ENCODE measurements around the gene SLC25A17.
"Not testable (repeated sequence)": the region's sequence is repeated elsewhere in the genome, so short reads cannot be mapped to it uniquely, and the experiment has no call there.

Gene SLC25A17

DNA sequence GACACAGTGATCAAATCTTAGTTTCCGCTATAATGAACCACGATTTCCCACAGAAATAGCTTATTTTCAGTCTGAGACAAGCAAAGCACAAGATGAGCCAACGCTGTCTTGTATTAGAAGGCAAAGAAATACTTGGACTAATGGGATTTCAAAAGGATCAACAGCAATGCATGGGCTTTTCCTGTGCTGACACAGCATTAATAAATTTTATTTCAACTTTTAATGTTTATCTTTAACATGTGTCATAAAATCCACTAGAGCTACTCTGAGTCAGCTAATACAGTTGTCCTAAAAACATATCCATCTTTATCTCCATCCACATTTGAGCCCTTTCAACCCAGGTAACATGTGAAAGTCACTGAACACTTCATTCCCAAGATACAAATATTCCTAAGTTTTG is 15.5 kb upstream of the SLC25A17 start:
- H3K36me3 ChIP-seq (ENCODE audit: insufficient read depth, low read length): peaks cover 91% of the 10 kb centered on the region
- TF ChIP-seq, protein P1, sequence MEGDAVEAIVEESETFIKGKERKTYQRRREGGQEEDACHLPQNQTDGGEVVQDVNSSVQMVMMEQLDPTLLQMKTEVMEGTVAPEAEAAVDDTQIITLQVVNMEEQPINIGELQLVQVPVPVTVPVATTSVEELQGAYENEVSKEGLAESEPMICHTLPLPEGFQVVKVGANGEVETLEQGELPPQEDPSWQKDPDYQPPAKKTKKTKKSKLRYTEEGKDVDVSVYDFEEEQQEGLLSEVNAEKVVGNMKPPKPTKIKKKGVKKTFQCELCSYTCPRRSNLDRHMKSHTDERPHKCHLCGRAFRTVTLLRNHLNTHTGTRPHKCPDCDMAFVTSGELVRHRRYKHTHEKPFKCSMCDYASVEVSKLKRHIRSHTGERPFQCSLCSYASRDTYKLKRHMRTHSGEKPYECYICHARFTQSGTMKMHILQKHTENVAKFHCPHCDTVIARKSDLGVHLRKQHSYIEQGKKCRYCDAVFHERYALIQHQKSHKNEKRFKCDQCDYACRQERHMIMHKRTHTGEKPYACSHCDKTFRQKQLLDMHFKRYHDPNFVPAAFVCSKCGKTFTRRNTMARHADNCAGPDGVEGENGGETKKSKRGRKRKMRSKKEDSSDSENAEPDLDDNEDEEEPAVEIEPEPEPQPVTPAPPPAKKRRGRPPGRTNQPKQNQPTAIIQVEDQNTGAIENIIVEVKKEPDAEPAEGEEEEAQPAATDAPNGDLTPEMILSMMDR (IDR thresholded peaks at IDR 0.05; ENCODE audit: borderline replicate concordance, extremely low read depth, low read length, poor library complexity, severe bottlenecking): no peak
- TF ChIP-seq EZH2 (IDR thresholded peaks at IDR 0.05; ENCODE audit: borderline replicate concordance, low read depth, low read length, severe bottlenecking): no peak
- no peak overlapping the region for H3K4me2 ChIP-seq (ENCODE audit: insufficient read depth, low read length)
- H2AFZ ChIP-seq (ENCODE audit: low read depth, low read length): no peak overlapping the region
- ATAC-seq (ENCODE audit: insufficient read depth, low read depth) (no peak), DNase-seq (no peak)
- H3K9me3 ChIP-seq (ENCODE audit: insufficient read depth, low read length, severe bottlenecking): no peaks in the 10 kb centered on the region
- no peak overlapping the region for H3K27ac ChIP-seq (ENCODE audit: low read length)
- H3K79me2 ChIP-seq (ENCODE audit: insufficient read depth, low read length): peaks cover 47% of the 10 kb centered on the region
- no peaks in the 10 kb centered on the region for H3K27me3 ChIP-seq (ENCODE audit: insufficient read depth, low read length, poor library complexity)
- no peaks in the 10 kb centered on the region for H3K4me1 ChIP-seq (ENCODE audit: insufficient read depth, low read length)
- peaks cover 7% of the 10 kb centered on the region for H4K20me1 ChIP-seq (ENCODE audit: insufficient read depth, low read length)
- no peak overlapping the region for H3K9ac ChIP-seq (ENCODE audit: low read depth, low read length)
- H3K4me3 ChIP-seq (ENCODE audit: low read depth in 1 of 2, low read length in 2 of 2): no peak overlapping the region

DNA sequence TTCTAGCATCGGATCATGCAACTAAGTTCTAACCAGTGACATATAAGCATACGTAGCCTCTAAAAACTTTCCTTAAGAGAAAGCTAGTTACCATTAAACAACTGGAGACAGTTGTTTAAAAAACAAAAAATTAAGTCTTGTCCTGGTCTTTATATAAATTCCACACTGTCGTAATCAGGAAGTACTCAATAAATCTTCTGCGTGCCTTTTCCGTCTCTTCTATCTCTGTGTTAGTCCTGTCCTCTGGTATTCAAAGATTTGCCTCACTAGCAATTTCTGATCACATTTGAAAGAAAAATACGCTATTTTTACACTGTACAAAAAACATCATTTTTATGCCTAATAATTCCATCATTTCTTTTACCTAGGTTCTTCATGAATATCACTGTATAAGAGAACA is 10.0 kb upstream of the SLC25A17 start:
- Histone ChIP-seq H3K27me3 (ENCODE audit: insufficient read depth, low read length, poor library complexity) (no peaks in the 10 kb centered on the region), H2AFZ (ENCODE audit: low read depth, low read length) (no peak overlapping the region), H3K9me3 (ENCODE audit: insufficient read depth, low read length, severe bottlenecking) (no peaks in the 10 kb centered on the region), H3K27ac (ENCODE audit: low read length) (no peak overlapping the region), H3K9ac (ENCODE audit: low read depth, low read length) (no peak overlapping the region), H3K4me2 (ENCODE audit: insufficient read depth, low read length) (no peak overlapping the region), H4K20me1 (ENCODE audit: insufficient read depth, low read length) (no peaks in the 10 kb centered on the region; the same call in 1 of the 2 replicates), H3K4me3 (ENCODE audit: low read depth in 1 of 2, low read length in 2 of 2) (no peak overlapping the region), H3K36me3 (ENCODE audit: insufficient read depth, low read length) (peaks cover 88% of the 10 kb centered on the region), H3K79me2 (ENCODE audit: insufficient read depth, low read length) (peaks cover 4% of the 10 kb centered on the region; the same call in 1 of the 2 replicates), H3K4me1 (ENCODE audit: insufficient read depth, low read length) (no peaks in the 10 kb centered on the region)
- no peak for ATAC-seq (ENCODE audit: insufficient read depth, low read depth)
- TF ChIP-seq EZH2 (IDR thresholded peaks at IDR 0.05; ENCODE audit: borderline replicate concordance, low read depth, low read length, severe bottlenecking): no peak
- TF ChIP-seq, protein P1 (IDR thresholded peaks at IDR 0.05; ENCODE audit: borderline replicate concordance, extremely low read depth, low read length, poor library complexity, severe bottlenecking): no peak
- no peak for DNase-seq

DNA sequence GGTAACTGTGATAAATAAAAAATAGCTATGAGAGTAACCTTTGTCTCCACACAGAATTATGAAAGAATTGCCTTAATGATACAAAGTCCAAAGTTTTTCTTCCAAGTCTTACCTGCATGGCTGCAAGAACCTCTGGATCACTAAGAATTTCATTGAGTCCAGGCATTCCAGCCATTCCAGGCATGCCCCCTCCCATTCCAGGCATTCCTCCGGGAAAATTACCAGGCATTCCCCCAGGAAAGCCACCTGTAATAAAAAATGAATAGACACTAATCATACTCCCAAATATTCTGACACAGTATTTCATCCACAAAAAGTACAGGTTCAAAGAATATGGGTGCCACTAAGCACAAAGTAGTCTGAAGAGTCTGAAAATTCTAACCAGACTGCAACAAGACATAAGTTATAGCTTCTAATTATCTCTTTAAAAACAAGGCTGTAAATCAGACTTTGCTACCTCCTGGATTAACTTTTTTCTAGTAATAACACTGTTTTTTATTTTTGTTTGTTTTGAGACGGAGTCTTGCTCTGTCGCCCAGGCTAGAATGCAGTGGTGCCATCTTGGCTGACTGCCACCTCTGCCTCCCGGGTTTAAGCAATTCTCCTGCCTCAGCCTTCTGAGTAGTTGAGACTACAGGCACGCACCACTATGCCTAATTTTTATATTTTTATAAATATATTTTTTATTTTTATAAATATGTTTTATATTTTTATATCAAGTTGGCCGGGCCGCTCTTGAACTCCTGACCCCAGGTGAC is 8.0 kb upstream of the SLC25A17 start:
- TF ChIP-seq, protein P1 (IDR thresholded peaks at IDR 0.05; ENCODE audit: borderline replicate concordance, extremely low read depth, low read length, poor library complexity, severe bottlenecking): no peak
- TF ChIP-seq EZH2 (IDR thresholded peaks at IDR 0.05; ENCODE audit: borderline replicate concordance, low read depth, low read length, severe bottlenecking): no peak
- Histone ChIP-seq H3K79me2 (ENCODE audit: insufficient read depth, low read length) (no peaks in the 10 kb centered on the region), H3K4me3 (ENCODE audit: low read depth in 1 of 2, low read length in 2 of 2) (no peak overlapping the region), H4K20me1 (ENCODE audit: insufficient read depth, low read length) (no peaks in the 10 kb centered on the region), H3K27ac (ENCODE audit: low read length) (no peak overlapping the region), H3K27me3 (ENCODE audit: insufficient read depth, low read length, poor library complexity) (no peaks in the 10 kb centered on the region), H3K9ac (ENCODE audit: low read depth, low read length) (no peak overlapping the region), H3K4me2 (ENCODE audit: insufficient read depth, low read length) (no peak overlapping the region), H3K9me3 (ENCODE audit: insufficient read depth, low read length, severe bottlenecking) (no peaks in the 10 kb centered on the region), H2AFZ (ENCODE audit: low read depth, low read length) (no peak overlapping the region), H3K4me1 (ENCODE audit: insufficient read depth, low read length) (no peaks in the 10 kb centered on the region), H3K36me3 (ENCODE audit: insufficient read depth, low read length) (peaks cover 85% of the 10 kb centered on the region)
- DNase-seq (no peak), ATAC-seq (ENCODE audit: insufficient read depth, low read depth) (no peak)

DNA sequence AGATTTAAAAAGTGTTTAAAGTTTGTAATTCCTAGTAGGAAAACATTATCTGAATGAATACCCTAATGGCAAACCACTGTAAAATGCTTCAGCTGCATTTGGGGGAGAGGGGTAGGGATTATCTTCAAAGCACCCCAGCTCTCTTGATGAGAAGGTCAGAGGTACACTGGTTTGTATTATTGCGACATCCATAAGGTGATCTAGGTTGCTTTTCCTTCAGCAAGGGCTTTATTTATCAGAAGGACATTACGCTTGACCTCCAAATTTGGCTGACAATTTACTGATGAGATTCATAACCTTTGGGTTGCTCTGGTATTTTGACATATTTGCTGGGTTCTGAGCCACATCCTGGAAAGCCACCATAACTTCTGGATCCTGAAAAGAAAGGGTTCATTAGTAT is 7.1 kb upstream of the SLC25A17 start:
- H3K9ac ChIP-seq (ENCODE audit: low read depth, low read length); H3K27me3 ChIP-seq (ENCODE audit: insufficient read depth, low read length, poor library complexity); H3K4me3 ChIP-seq (ENCODE audit: low read depth in 1 of 2, low read length in 2 of 2); ATAC-seq (ENCODE audit: insufficient read depth, low read depth); H3K79me2 ChIP-seq (ENCODE audit: insufficient read depth, low read length); H3K4me1 ChIP-seq (ENCODE audit: insufficient read depth, low read length); H3K9me3 ChIP-seq (ENCODE audit: insufficient read depth, low read length, severe bottlenecking); DNase-seq; H3K4me2 ChIP-seq (ENCODE audit: insufficient read depth, low read length); H2AFZ ChIP-seq (ENCODE audit: low read depth, low read length); H3K27ac ChIP-seq (ENCODE audit: low read length); H4K20me1 ChIP-seq (ENCODE audit: insufficient read depth, low read length): not testable (repeated sequence)
- peaks cover 77% of the 10 kb centered on the region for H3K36me3 ChIP-seq (ENCODE audit: insufficient read depth, low read length)

All from DND-41 (cell line).